Neural cell (in vitro differentiated cells): ENCODE data around the gene CCDC148.

Experiments
- CTCF ChIP-seq: fragments of 450-650 bp; IDR thresholded peaks from 2 replicates; pipeline ENCODE4 v1.5.1; 2014; ENCODE audit warnings: antibody characterized with exemption, mild to moderate bottlenecking, moderate library complexity; ENCODE audit not compliant: poor library complexity, severe bottlenecking
- EP300 ChIP-seq: fragments of 450-650 bp; conservative IDR thresholded peaks from 2 replicates; pipeline ENCODE4 v1.6.1; 2014; ENCODE audit warnings: antibody characterized with exemption, mild to moderate bottlenecking, moderate library complexity; ENCODE audit not compliant: poor library complexity, severe bottlenecking
- EZH2 ChIP-seq: fragments of 200-600, 300-800 bp; shearing (Covaris generic), sonication (generic); IDR thresholded peaks from 2 replicates; pipeline ENCODE4 v1.6.1; 2014; ENCODE audit warnings: antibody characterized with exemption, low read length, borderline replicate concordance, mild to moderate bottlenecking; ENCODE audit not compliant: insufficient read depth, poor library complexity, severe bottlenecking
- MXI1 ChIP-seq: fragments of 450-650 bp; conservative IDR thresholded peaks from 2 replicates; pipeline ENCODE4 v1.6.1; 2014; ENCODE audit warnings: antibody characterized with exemption, mild to moderate bottlenecking; ENCODE audit not compliant: poor library complexity, severe bottlenecking
- POLR2AphosphoS5 ChIP-seq: IDR thresholded peaks from 2 replicates; pipeline ENCODE4 v1.6.1; 2012
- RAD21 ChIP-seq: fragments of 450-650 bp; conservative IDR thresholded peaks from 2 replicates; pipeline ENCODE4 v1.6.1; 2014; ENCODE audit warnings: antibody characterized with exemption, mild to moderate bottlenecking, moderate library complexity
- TF ChIP-seq, protein P1 (sequence below): IDR thresholded peaks from 2 replicates; pipeline ENCODE4 v1.6.1; 2012; ENCODE audit warnings: borderline replicate concordance

DNA sequence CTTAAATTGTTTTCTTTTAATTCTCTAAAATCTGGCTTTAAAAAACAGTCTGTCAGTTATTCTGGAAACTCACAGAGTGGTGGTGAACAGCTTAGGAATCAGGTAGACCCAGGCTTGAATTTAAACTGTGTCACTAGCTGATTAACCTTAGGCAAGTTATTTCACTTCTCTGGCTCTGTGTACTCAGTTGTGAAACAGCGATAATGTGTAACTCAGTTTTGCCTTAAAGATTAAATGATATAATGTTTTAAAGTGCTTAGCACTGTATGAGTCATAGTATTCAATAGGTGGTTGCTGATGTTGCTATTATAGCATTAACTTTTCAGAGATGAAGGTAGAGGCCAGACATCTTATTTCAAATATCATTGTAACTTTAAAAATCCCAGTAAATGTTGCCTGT is 40.9 kb upstream of the CCDC148 start:
- TF ChIP-seq CTCF (no peak), RAD21 (no peak), POLR2AphosphoS5 (no peak), MXI1 (no peak), EP300 (no peak), EZH2 (no peak)
- TF ChIP-seq, protein P1, sequence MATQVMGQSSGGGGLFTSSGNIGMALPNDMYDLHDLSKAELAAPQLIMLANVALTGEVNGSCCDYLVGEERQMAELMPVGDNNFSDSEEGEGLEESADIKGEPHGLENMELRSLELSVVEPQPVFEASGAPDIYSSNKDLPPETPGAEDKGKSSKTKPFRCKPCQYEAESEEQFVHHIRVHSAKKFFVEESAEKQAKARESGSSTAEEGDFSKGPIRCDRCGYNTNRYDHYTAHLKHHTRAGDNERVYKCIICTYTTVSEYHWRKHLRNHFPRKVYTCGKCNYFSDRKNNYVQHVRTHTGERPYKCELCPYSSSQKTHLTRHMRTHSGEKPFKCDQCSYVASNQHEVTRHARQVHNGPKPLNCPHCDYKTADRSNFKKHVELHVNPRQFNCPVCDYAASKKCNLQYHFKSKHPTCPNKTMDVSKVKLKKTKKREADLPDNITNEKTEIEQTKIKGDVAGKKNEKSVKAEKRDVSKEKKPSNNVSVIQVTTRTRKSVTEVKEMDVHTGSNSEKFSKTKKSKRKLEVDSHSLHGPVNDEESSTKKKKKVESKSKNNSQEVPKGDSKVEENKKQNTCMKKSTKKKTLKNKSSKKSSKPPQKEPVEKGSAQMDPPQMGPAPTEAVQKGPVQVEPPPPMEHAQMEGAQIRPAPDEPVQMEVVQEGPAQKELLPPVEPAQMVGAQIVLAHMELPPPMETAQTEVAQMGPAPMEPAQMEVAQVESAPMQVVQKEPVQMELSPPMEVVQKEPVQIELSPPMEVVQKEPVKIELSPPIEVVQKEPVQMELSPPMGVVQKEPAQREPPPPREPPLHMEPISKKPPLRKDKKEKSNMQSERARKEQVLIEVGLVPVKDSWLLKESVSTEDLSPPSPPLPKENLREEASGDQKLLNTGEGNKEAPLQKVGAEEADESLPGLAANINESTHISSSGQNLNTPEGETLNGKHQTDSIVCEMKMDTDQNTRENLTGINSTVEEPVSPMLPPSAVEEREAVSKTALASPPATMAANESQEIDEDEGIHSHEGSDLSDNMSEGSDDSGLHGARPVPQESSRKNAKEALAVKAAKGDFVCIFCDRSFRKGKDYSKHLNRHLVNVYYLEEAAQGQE: no peak
